ENCODE data around the gene NPHP4.

- no peak for TF ChIP-seq CTCF (IDR thresholded peaks at IDR 0.05 in 4 of 5, conservative IDR thresholded peaks at IDR 0.05 in 1 of 5)
- TF ChIP-seq POLR2A (IDR thresholded peaks at IDR 0.05) = no peak
Measured at GRCh38 chr1:5845376-5845775, 146.8 kb downstream of the NPHP4 start.
